CD14-positive monocyte (primary cell): Measurements from ENCODE around the gene PNKD. TPM values are rescaled to one million over a fixed set of nuclear protein-coding genes. Genes with fewer than 3 reads are reported as not detected.

Experiments
- DNase-seq, 3 donors: peaks; one replicate each; pipeline ENCODE4 v3.0.0-alpha.2; 2011 to 2022
- H2AFZ ChIP-seq: 2 replicates; pipeline ENCODE4 v1.6.0; 2012; ENCODE audit warnings: mild to moderate bottlenecking, low read depth, low read length, inconsistent platforms; ENCODE audit not compliant: insufficient read depth, poor library complexity, severe bottlenecking
- H3K27ac ChIP-seq, 2 donors: 1 replicate in 1 of 2; 2 replicates in 1 of 2; pipeline ENCODE4 v1.5.1; 2012 to 2013; ENCODE audit warnings: low read length in 2 of 2, control low read depth in 1 of 2, inconsistent platforms in 1 of 2, low read depth in 1 of 2, mild to moderate bottlenecking in 1 of 2
- H3K27me3 ChIP-seq, 2 donors: one replicate each; pipeline versions ENCODE4 v1.6.0 to v1.6.1; 2011 to 2013; ENCODE audit warnings: low read length in 2 of 2; ENCODE audit not compliant: control insufficient read depth in 2 of 2, insufficient read depth in 2 of 2
- H3K36me3 ChIP-seq, 2 donors: replicated peaks in 1 of 2; 1 replicate in 1 of 2; 2 replicates in 1 of 2; pipeline versions ENCODE4 v1.5.1 to v1.6.1; 2012 to 2013; ENCODE audit warnings: low read length in 2 of 2, control low read depth in 1 of 2, inconsistent platforms in 1 of 2, mild to moderate bottlenecking in 1 of 2; ENCODE audit not compliant: insufficient read depth in 2 of 2, control insufficient read depth in 1 of 2
- H3K4me1 ChIP-seq, 2 donors: 1 replicate in 1 of 2; 2 replicates in 1 of 2; pipeline versions ENCODE4 v1.5.1 to v1.6.1; 2012 to 2013; ENCODE audit warnings: low read length in 2 of 2, control low read depth in 1 of 2, inconsistent platforms in 1 of 2, mild to moderate bottlenecking in 1 of 2, moderate library complexity in 1 of 2; ENCODE audit not compliant: insufficient read depth in 2 of 2, control insufficient read depth in 1 of 2
- H3K4me2 ChIP-seq: replicated peaks from 2 replicates; pipeline ENCODE3; 2012; ENCODE audit warnings: low read length, moderate library complexity, mild to moderate bottlenecking; ENCODE audit not compliant: poor library complexity, severe bottlenecking; ENCODE audit errors: extremely low read depth
- H3K4me3 ChIP-seq, 3 experiments: fragments of 200-600 bp in 1 of 3; sonication (generic) in 1 of 3; replicated peaks in 1 of 3; 1 replicate in 2 of 3; 2 replicates in 1 of 3; pipeline ENCODE4 v1.5.1; 2011 to 2013; ENCODE audit warnings: low read length in 3 of 3, mild to moderate bottlenecking in 3 of 3, control low read depth in 2 of 3, low read depth in 2 of 3, inconsistent platforms in 1 of 3, moderate library complexity in 1 of 3
- H3K79me2 ChIP-seq: 2 replicates; pipeline ENCODE4 v1.6.0; 2012; ENCODE audit warnings: mild to moderate bottlenecking, control low read depth, inconsistent platforms, low read length, moderate library complexity; ENCODE audit not compliant: insufficient read depth
- H3K9ac ChIP-seq: 2 replicates; pipeline ENCODE4 v1.6.0; 2017; ENCODE audit warnings: low read length, mild to moderate bottlenecking; ENCODE audit not compliant: insufficient read depth, poor library complexity, severe bottlenecking
- H3K9me3 ChIP-seq, 2 donors: replicated peaks in 1 of 2; 1 replicate in 1 of 2; 2 replicates in 1 of 2; pipeline versions ENCODE4 v1.5.1 to v1.6.1; 2012 to 2013; ENCODE audit warnings: low read length in 2 of 2, control low read depth in 1 of 2; ENCODE audit not compliant: control insufficient read depth in 1 of 2, insufficient read depth in 1 of 2
- H4K20me1 ChIP-seq: 2 replicates; pipeline ENCODE4 v1.6.0; 2012; ENCODE audit warnings: mild to moderate bottlenecking, low read length, control low read depth, moderate library complexity; ENCODE audit not compliant: insufficient read depth
- H3K27ac Mint-ChIP-seq, 7 donors: one replicate each; pipeline ENCODE4 v1.8.0; 2020; ENCODE audit warnings: mild to moderate bottlenecking in 7 of 7, mixed read lengths in 7 of 7, moderate library complexity in 6 of 7, inconsistent platforms in 2 of 7
- H3K27me3 Mint-ChIP-seq, 3 donors: one replicate each; pipeline ENCODE4 v1.8.0; 2021 to 2022; ENCODE audit warnings: low read depth in 3 of 3, mild to moderate bottlenecking in 3 of 3, mixed read lengths in 3 of 3, moderate library complexity in 3 of 3, inconsistent platforms in 1 of 3
- H3K36me3 Mint-ChIP-seq, 2 donors: one replicate each; pipeline ENCODE4 v1.8.0; 2020; ENCODE audit warnings: mixed read lengths in 2 of 2, inconsistent platforms in 1 of 2, mild to moderate bottlenecking in 1 of 2
- H3K4me1 Mint-ChIP-seq: one replicate; pipeline ENCODE4 v1.8.0; 2020; ENCODE audit warnings: mild to moderate bottlenecking, mixed read lengths
- H3K4me3 Mint-ChIP-seq, 2 donors: one replicate each; pipeline ENCODE4 v1.8.0; 2020; ENCODE audit warnings: mild to moderate bottlenecking in 2 of 2, mixed read lengths in 2 of 2, moderate library complexity in 1 of 2
- H3K9me3 Mint-ChIP-seq, 7 donors: one replicate each; pipeline ENCODE4 v1.8.0; 2020 to 2022; ENCODE audit warnings: mixed read lengths in 7 of 7, mild to moderate bottlenecking in 6 of 7, moderate library complexity in 6 of 7, inconsistent platforms in 2 of 7
- WGBS: methylation state at CpG from one replicate; pipeline ENCODE4 v1.1.5; 2013; ENCODE audit warnings: missing lambda C conversion rate; ENCODE audit not compliant: insufficient coverage; 5-methylcytosine and 5-hydroxymethylcytosine counted together
- intact Hi-C, 2 donors: fragments of 100-400 bp; cut with micrococcal nuclease; formaldehyde crosslinking; loops; one replicate each; pipeline versions ENCODE4 v1.15.0 to v1.15.1; 2023
- polyA plus RNA-seq, 3 donors: library from polyadenylated mRNA; depleted of rRNA in 1 of 3; unstranded in 2 of 3; stranded (reverse) in 1 of 3; fragments of 300-500 nt in 2 of 3; fragments of >200 nt in 1 of 3; fragmentation: Illumina TruSeq in 2 of 3; gene quantifications; 1 replicate in 2 of 3; 2 replicates in 1 of 3; pipeline ENCODE4 v1.2.3, GENCODE V29; 2012 to 2021
- TF ChIP-seq, protein P1 (sequence below): fragments of 200-600 bp; IDR thresholded peaks from one replicate; pipeline ENCODE4 v1.8.0; 2022; ENCODE audit warnings: antibody characterized with exemption, mild to moderate bottlenecking

Gene PNKD
- polyA plus RNA-seq, 3 donors = 79.8 to 92.0 (median 88.2) TPM

DNA sequence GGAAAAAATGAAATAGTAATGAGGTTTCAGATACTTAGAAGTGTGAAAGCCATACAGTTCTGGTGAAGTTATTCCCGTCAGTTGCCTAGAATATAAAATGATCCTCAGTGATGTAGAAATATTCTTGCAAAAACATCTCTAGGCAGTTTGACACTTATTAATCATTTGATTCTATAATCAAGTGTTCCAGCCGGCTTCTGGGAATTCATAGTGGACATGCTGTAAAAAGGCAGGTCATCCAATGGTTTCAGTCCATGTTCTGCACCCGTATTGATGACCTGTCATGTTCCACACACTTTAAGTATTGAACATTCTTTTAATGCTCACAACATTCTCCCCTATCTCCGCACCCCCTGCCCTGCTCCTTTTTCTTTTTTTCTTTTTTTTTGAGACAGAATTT lies 33.5 kb upstream of the PNKD start:
- Histone ChIP-seq H3K4me1 (no peaks in the 10 kb centered on the region), H3K79me2 (peaks cover 96% of the 10 kb centered on the region)
- intact Hi-C loops = no loop called here

DNA sequence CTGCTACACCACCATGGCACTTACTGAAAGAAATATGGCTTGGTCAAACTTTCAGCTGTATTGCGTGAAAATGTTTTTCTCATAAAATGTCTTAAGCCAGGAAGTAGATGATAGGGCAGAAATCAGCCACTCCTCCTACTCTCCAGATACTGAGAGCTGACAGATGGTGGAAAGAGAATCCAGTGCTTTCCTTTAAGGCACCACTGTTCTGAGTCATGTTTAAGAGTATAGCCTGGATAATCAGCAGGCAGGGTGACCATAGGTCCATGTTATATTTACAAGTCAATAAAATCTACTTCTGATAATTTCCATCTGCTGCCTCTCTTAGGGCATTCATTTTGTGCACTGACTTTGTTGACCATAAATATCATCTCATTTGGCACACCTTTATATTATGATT lies 31.4 kb upstream of the PNKD start:
- peaks cover 77 to 97% of the 10 kb centered on the region in 2 donors for H3K36me3 Mint-ChIP-seq
- no peaks in the 10 kb centered on the region for H3K27me3 ChIP-seq
- no peaks in the 10 kb centered on the region for H3K9me3 ChIP-seq
- H3K79me2 ChIP-seq = peaks cover 96% of the 10 kb centered on the region
- no peak overlapping the region for H3K27ac ChIP-seq
- H4K20me1 ChIP-seq = peaks cover 99% of the 10 kb centered on the region
- no CpG with 5 or more reads among the region's 1 CpG for WGBS
- H3K27me3 Mint-ChIP-seq = peaks cover 0 to 3% (median 0%) of the 10 kb centered on the region in 3 donors
- no peaks in the 10 kb centered on the region for H3K4me1 Mint-ChIP-seq
- H3K4me2 ChIP-seq = no peak overlapping the region
- H3K4me3 Mint-ChIP-seq = no peak overlapping the region
- no peak for DNase-seq
- no peak overlapping the region for H2AFZ ChIP-seq
- H3K9ac ChIP-seq = no peak overlapping the region
- H3K36me3 ChIP-seq = peaks cover 97 to 100% of the 10 kb centered on the region in 2 donors
- no peak overlapping the region for H3K27ac Mint-ChIP-seq
- no peaks in the 10 kb centered on the region for H3K4me1 ChIP-seq
- TF ChIP-seq, protein P1, sequence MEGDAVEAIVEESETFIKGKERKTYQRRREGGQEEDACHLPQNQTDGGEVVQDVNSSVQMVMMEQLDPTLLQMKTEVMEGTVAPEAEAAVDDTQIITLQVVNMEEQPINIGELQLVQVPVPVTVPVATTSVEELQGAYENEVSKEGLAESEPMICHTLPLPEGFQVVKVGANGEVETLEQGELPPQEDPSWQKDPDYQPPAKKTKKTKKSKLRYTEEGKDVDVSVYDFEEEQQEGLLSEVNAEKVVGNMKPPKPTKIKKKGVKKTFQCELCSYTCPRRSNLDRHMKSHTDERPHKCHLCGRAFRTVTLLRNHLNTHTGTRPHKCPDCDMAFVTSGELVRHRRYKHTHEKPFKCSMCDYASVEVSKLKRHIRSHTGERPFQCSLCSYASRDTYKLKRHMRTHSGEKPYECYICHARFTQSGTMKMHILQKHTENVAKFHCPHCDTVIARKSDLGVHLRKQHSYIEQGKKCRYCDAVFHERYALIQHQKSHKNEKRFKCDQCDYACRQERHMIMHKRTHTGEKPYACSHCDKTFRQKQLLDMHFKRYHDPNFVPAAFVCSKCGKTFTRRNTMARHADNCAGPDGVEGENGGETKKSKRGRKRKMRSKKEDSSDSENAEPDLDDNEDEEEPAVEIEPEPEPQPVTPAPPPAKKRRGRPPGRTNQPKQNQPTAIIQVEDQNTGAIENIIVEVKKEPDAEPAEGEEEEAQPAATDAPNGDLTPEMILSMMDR = no peak
- H3K9me3 Mint-ChIP-seq = peaks cover 0 to 2% (median 0%) of the 10 kb centered on the region in 7 donors
- no peak overlapping the region for H3K4me3 ChIP-seq
- intact Hi-C loops = no loop called here

More for the DNA sequence above, 33.5 kb upstream of the PNKD start:
- TF ChIP-seq, protein P1 = no peak
- H3K27me3 ChIP-seq = no peaks in the 10 kb centered on the region
- H3K4me1 Mint-ChIP-seq = no peaks in the 10 kb centered on the region
- H3K9me3 Mint-ChIP-seq = peaks cover 0 to 2% (median 0%) of the 10 kb centered on the region in 7 donors
- H3K36me3 ChIP-seq = peaks cover 92 to 100% of the 10 kb centered on the region in 2 donors
- H3K27me3 Mint-ChIP-seq = no peaks in the 10 kb centered on the region
- no peak overlapping the region for H3K4me2 ChIP-seq
- peak overlapping the region in 1 of 7 donors; percentile 60 for H3K27ac Mint-ChIP-seq
- H3K9me3 ChIP-seq = no peaks in the 10 kb centered on the region
- no peak overlapping the region for H3K9ac ChIP-seq
- H3K4me3 ChIP-seq = no peak overlapping the region
- no peak overlapping the region for H3K4me3 Mint-ChIP-seq
- no peak overlapping the region for H3K27ac ChIP-seq
- H3K36me3 Mint-ChIP-seq = peaks cover 78 to 96% of the 10 kb centered on the region in 2 donors
- DNase-seq = no peak
- no peak overlapping the region for H2AFZ ChIP-seq
- peaks cover 99% of the 10 kb centered on the region for H4K20me1 ChIP-seq
- 100% methylated on average over 2 of the region's 4 CpGs for WGBS
